GM13977 (cell line): Measurements from ENCODE around the gene GGT6.

ENCODE experiments used
- DNase-seq: peaks from one replicate; pipeline ENCODE4 v3.0.0; 2012; ENCODE audit warnings: low spot score
- in situ Hi-C: fragments of 300-500 bp; cut with MboI; formaldehyde crosslinking; loops from one replicate; pipeline ENCODE4 v1.12.0; 2022; ENCODE audit warnings: low sequenced_read_pairs, low pct_unique_long_range_greater_than_20kb, mixed read lengths, inconsistent platforms; ENCODE audit not compliant: unreplicated experiment
- TF ChIP-seq, protein P1 (sequence below): IDR thresholded peaks from 2 replicates; pipeline ENCODE4 v1.5.1; 2012; ENCODE audit warnings: mild to moderate bottlenecking, control low read depth; ENCODE audit not compliant: insufficient read depth; ENCODE audit errors: extremely low read depth, missing control alignments

The GGT6 gene

DNA sequence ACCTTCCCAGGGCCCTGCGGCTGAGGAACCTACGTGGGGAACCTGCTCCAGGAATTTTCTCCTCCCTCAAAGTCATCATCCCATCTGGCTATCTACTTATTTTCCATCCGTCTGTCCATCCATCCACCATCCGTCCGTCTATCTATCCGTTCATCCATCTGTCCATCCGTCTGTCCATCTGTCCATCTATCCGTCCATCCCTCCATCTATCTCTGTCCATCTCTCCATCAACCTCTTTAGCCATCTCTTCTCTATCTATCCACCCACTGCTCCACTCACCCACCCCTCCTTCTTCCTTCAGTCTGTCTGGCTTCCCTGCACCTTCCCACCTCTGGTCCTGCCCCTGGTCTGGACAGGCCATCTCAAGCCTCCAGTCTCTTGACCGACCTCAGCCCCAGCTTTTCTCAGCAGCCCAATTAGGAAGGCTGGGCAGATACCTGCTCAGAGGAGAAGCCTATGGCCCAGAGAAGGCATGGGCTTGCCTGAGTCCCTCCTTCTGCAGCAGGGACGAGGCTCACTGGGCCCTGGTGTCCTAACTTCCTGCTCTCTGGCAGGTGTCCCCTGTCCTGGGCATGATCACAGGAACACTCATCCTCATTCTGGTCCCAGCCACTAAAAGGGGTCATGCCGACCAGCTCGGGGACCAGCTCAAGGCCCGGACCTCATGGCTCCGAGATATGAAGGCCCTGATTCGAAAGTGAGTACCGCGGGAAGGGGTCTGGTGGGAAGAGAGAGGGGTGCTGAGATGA, 28.2 kb downstream of the GGT6 start:
- in situ Hi-C loops, result no loop called here
- no peak for DNase-seq
- TF ChIP-seq, protein P1, sequence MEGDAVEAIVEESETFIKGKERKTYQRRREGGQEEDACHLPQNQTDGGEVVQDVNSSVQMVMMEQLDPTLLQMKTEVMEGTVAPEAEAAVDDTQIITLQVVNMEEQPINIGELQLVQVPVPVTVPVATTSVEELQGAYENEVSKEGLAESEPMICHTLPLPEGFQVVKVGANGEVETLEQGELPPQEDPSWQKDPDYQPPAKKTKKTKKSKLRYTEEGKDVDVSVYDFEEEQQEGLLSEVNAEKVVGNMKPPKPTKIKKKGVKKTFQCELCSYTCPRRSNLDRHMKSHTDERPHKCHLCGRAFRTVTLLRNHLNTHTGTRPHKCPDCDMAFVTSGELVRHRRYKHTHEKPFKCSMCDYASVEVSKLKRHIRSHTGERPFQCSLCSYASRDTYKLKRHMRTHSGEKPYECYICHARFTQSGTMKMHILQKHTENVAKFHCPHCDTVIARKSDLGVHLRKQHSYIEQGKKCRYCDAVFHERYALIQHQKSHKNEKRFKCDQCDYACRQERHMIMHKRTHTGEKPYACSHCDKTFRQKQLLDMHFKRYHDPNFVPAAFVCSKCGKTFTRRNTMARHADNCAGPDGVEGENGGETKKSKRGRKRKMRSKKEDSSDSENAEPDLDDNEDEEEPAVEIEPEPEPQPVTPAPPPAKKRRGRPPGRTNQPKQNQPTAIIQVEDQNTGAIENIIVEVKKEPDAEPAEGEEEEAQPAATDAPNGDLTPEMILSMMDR, result no peak

DNA sequence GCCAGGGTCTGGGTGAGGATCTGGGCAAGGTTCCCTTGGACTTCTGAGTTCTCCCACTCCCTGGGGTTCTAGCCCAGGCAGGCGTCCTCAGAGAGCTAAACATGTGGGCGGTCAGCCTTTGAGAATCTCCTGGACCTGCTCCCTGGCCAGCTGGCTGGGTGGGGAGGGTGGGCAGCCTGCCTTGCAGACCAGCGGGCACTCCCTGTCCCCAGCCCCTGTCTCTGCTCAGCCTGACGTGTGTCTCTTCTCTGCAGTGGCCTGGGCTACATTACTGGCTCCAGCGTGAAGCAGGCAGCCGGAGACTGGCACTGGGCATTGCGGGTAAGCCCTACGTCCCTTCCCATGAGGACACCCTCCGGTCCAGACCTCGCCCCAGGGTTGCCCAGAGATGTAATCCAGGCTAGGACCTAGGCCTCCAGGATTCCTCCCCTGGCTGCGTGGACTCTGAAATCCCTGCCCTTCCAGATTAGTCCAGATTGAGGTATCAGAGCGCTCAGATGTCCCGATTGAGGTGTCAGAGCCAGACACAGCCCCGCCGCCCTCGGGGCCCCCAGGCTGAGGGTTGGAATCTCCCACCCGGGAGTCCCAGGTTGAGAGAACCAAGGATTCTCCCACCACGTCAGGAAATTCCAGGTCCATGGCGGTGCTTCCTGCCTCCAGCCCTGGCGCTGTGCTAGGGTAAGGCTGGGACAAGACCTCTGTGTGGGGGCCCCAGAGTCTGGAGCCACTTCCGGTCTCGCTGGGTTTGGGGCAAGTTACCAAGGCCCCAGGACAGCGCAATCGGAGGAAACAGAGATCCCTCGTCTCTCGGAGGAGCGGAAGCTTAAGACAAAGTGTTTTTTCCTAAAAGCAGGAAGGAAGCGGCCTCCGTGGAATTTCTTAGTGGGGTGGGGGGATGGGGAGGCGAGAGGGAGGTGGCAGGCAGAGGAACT, 29.3 kb downstream of the GGT6 start:
- no peak for DNase-seq
- TF ChIP-seq, protein P1, result no peak
- in situ Hi-C loops, result no loop called here

DNA sequence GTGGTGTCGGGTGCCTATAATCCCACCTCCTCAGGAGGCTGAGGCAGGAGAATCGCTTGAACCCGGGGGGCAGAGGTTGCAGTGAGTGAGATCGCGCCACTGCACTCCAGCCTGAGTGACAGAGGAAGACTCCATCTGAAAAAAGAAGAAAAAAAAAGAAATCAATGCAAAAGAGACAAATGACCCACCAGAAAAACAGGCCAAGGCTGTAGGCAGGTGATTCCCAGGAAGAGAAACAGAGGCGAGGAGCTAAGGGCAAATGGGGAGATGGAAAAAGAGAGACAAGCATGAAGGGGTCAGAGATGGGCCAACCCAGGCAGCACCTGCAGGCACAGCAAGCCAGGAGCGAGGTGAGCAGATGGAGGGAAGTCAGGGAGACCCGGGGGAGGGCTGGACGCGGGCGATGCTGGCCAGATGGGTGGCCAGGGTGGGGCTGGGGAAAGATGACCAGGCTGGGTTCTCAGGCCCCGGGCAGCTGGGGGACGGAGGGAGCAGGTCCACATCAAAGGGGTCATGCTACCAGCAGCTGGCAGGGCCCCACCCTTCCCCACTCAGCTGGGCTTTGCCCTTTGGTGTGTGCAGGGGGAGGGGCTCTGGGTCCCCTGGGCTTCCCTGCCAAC, 30.7 kb downstream of the GGT6 start:
- in situ Hi-C loops, result no loop called here
- no peak for DNase-seq
- TF ChIP-seq, protein P1, result no peak

DNA sequence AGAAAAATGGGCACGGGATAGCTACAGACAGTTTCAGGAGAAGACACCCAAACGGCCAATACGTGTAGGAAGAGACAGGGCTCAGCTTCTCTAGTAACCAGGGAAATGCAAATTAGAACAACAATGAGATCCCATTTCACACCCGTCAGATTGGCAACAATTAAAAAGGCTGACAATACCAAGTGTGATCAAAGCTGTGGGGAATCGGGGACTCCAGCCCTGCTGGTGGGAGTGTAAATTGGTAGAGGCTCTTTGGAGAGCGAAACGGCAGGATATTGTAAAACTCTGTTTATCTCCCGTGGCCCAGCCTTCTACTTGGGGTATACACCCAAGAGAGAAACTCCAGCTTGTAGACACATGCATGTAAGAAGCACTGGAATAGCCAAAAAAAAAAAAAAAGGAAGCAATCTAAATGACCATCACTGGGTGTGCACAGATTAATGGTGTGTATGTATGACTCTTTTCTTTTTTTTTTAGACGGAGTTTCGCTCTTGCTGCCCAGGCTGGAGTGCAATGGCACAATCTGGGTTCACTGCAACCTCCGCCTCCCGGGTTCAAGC, 32.7 kb downstream of the GGT6 start:
- no peak for DNase-seq
- TF ChIP-seq, protein P1, result no peak
- in situ Hi-C loops, result no loop called here

DNA sequence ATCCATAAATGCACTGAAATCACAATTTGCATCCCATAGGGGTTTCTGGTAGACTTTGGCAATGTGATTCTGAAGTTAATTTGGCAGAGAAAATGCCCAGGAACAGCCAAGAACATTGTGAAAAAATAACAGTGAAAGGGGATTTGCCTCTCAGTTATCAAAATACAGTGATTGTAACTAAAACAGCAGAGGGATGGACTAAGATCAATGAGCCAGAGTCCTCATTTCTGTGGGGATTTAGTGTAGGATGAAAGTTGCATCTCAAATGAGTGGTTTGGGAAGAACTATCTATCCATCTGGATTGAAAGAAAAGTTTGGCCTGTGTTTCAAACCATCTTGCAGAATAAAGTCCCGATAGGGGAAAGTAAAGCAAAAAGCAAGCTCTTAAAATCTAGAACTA, 33.2 kb downstream of the GGT6 start:
- in situ Hi-C loops, result no loop called here
- no peak for DNase-seq
- TF ChIP-seq, protein P1, result no peak
